ENCODE results near the gene RPS13.
"Not testable (repeated sequence)": the region's sequence is repeated elsewhere in the genome, so short reads cannot be mapped to it uniquely, and the experiment has no call there.

DNA sequence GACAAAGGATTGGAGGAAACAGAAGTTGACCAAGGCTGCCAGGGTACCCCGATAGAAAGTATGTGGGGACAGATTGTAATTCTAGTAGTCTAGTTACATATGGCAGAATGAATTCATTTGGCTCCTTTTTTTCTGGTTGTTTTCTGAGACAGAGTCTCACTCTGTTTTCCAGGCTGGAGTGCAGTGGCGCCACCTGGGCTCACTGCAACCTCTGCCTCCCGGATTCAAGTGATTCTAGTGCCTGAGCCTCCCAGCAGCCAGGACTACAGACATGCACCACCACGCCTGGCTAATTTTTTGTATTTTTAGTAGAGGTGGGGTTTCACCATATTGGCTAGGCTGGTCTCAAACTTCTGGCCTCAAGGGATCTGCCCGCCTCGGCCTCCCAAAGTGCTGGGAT, 30.3 kb upstream of the RPS13 start:
- not testable (repeated sequence) for TF ChIP-seq POLR2A (IDR thresholded peaks at IDR 0.05)
- TF ChIP-seq, protein P1, sequence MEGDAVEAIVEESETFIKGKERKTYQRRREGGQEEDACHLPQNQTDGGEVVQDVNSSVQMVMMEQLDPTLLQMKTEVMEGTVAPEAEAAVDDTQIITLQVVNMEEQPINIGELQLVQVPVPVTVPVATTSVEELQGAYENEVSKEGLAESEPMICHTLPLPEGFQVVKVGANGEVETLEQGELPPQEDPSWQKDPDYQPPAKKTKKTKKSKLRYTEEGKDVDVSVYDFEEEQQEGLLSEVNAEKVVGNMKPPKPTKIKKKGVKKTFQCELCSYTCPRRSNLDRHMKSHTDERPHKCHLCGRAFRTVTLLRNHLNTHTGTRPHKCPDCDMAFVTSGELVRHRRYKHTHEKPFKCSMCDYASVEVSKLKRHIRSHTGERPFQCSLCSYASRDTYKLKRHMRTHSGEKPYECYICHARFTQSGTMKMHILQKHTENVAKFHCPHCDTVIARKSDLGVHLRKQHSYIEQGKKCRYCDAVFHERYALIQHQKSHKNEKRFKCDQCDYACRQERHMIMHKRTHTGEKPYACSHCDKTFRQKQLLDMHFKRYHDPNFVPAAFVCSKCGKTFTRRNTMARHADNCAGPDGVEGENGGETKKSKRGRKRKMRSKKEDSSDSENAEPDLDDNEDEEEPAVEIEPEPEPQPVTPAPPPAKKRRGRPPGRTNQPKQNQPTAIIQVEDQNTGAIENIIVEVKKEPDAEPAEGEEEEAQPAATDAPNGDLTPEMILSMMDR (IDR thresholded peaks at IDR 0.05): peak in 1 of 6 experiments; percentile 5

Data from adrenal gland (tissue), 5 donors.